GM12872 (cell line): ENCODE measurements around the gene PSMD8.

Source experiments
- TF ChIP-seq, protein P1 (sequence below): IDR thresholded peaks from 3 replicates; pipeline ENCODE4 v1.5.1; 2011; ENCODE audit warnings: low read depth, mild to moderate bottlenecking, low read length, moderate library complexity; ENCODE audit not compliant: insufficient read depth

The PSMD8 gene

DNA sequence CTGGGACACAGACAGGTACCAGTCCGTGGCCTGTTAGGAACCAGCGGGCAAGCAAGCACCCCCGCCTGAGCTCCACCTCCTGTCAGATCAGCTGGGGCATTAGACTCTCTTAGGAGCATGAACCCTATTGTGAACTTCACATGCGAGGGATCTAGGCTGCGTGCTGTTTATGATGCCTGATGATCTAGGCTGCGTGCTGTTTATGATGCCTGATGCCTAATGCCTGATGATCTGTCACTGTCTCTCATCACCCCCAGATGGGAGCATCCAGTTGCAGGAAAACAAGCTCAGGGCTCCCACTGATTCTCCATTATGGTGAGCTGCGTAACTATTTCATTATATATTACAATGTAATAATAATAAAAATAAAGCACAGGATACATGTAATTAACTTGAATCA, 48.1 kb downstream of the PSMD8 start:
- TF ChIP-seq, protein P1, sequence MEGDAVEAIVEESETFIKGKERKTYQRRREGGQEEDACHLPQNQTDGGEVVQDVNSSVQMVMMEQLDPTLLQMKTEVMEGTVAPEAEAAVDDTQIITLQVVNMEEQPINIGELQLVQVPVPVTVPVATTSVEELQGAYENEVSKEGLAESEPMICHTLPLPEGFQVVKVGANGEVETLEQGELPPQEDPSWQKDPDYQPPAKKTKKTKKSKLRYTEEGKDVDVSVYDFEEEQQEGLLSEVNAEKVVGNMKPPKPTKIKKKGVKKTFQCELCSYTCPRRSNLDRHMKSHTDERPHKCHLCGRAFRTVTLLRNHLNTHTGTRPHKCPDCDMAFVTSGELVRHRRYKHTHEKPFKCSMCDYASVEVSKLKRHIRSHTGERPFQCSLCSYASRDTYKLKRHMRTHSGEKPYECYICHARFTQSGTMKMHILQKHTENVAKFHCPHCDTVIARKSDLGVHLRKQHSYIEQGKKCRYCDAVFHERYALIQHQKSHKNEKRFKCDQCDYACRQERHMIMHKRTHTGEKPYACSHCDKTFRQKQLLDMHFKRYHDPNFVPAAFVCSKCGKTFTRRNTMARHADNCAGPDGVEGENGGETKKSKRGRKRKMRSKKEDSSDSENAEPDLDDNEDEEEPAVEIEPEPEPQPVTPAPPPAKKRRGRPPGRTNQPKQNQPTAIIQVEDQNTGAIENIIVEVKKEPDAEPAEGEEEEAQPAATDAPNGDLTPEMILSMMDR = no peak

DNA sequence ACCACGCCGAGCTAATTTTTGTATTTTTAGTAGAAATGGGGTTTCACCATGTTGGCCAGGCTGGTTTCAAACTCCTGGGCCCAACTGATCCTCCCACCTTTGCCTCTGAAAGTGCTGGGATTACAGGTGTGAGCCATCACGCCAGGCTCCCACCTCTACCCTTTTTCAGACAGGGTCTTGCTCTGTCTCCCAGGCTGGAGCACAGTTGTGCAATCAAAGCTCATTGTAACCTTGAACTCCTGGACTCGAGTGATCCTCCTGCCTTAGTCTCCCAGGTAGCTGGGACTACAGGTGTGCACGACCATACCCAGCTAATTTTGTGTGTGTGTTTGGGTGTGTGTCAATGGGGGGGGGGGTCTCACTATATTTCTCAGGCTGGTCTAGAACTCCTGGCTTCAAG, 49.9 kb downstream of the PSMD8 start:
- TF ChIP-seq, protein P1 = no peak

DNA sequence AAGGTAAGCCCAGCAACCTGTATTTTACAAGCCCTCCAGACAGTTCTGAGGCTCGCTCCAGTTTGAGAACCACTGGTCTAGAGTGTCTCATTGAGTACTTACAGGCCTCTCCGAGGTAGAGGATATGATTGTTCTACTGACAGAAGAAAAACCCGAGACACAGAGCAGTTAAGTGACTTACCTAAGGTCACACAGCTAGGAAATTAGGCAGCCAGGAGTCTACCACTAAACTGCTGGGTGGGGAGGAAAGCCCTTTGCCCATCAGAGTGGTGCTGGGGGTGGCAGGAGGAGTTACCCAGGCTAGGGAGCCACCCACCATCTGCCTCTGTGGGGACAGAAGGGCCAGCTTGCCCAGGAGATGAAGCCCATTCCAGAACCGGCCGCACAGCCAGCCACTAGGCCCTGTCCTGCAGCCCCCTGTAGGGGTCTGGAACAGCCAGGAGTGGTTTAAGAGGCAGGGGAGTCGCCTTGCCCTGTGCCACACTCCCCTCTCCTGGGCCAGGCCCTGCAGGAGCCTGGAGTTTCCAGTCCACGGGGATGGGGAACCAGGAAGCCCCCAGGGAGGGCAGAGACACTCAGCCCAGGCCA, 50.9 kb downstream of the PSMD8 start:
- TF ChIP-seq, protein P1 = no peak

DNA sequence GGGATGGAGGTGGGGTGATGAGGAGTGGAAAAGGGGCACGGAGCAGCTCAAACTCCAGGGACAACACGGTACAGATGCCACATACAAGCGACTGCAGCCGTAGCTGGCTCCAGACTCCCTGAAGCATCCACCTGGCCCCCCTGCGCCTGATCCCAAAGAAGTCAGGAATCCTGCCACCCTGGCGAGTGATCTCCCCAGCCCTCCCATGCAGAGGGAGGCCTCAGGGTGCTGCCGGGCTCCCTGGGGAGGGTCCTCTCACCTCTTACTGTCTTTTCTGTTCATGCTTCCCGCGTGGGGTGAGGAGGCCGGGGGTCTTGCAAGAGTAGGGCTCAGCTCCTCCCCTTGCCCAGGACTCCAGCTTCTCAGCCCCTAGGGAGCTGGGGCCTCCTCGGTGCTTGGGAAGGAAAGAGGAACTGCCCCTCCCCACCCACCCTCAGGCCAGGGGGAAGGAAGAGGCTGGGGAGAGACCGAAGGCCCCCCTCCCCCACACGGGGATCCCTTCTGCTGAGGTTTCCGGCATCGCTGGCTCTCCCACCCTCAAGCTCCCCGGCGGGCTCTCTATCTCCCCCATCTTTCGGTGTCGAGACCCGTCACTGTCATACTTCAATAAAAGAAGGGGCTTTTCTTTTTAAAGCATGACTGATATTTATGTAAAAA, 51.6 kb downstream of the PSMD8 start, which contains the start of gene RASGRP4:
TSS of gene RASGRP4 (minus strand) at position 410 of the 657 bp plus-strand sequence. CDS start at position 282, 128 bp downstream.
- TF ChIP-seq, protein P1 = no peak

DNA sequence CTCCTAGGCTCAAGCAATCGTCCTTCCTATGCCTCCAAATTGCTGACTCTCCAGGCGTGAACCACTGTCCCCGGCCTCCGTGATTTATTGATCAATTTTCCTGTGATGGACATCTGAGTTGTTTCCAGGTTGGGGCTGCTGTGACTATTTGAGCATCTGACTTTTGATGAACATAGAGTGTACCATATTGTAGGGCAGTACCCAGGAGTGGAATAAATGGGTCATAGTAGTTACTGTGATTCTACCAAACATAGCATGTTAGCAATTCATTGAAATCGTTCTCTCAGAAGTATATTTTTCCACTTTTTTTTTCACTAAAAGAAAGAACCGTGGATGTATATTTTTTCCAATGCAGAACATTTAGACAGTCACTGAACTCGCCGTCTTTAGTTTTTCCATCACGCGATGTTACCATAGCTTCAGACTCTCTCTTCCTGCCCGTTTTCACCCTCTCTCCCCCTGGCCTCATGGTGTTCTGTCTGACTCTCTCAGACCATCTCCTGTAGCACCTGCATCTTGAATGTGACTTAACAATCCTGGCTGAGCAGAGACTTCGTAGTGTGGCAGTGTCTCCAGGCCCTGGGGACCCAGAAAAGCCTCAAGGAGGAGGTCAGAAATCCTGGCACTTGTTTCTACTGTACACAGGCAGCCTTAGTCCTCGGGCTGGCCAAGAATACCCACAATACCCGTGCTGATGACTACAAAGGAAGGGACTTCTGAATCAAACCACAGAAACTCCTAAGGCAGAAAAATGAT, 54.9 kb downstream of the PSMD8 start:
- TF ChIP-seq, protein P1 = no peak

DNA sequence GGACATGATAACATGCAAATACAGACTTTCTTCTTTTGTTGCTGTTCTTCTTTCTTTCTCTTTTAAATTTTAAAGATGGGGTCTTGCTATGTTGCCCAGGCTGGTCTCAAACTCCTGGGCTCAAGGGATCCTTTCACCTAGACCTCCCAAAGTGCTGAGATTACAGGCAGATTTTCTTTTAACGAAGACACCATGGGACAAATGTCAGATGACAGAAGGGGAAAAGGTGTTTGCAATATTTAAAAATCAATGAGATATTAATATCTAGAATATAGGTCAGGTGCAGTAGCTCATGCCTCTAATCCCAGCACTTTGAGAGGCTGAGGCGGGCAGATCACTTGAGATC, 55.4 kb downstream of the PSMD8 start:
- TF ChIP-seq, protein P1 = no peak

DNA sequence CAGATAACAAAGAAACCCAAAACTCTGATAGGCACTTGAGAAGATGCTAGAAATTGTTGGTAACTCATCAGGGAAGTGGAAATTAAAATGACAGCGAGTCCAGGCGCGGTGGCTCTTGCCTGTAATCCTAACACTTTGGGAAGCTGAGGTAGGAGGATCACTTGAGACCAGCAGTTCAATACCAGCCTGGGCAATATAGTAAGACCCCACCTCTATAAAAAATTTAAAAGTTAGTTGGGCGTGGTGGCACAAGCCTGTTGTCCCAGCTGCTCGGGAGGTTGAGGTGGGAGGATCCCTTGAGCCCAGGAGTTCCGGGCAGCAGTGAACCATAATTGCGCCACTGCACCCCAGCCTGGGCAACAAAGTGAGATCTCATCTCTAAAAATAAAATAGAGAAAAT, 56.6 kb downstream of the PSMD8 start:
- TF ChIP-seq, protein P1 = no peak
